Memory B cell (primary cell): Measurements from ENCODE around the gene SP3.

Experiments
- ATAC-seq: fragments of 150-1000 bp; cut with Tn5 transposase; 2 replicates; pipeline ENCODE4 v1.10.0; 2021; ENCODE audit warnings: low read depth, mild to moderate bottlenecking, moderate library complexity
- DNase-seq, 2 donors: peaks; one replicate each; pipeline ENCODE4 v3.0.0; 2022; ENCODE audit warnings: low spot score in 2 of 2
- H3K27ac Mint-ChIP-seq: one replicate; pipeline ENCODE4 v1.8.0; 2022; ENCODE audit warnings: mild to moderate bottlenecking, moderate library complexity, mixed read lengths
- H3K27me3 Mint-ChIP-seq: one replicate; pipeline ENCODE4 v1.8.0; 2022; ENCODE audit warnings: mixed read lengths
- H3K36me3 Mint-ChIP-seq: one replicate; pipeline ENCODE4 v1.8.0; 2022; ENCODE audit warnings: mild to moderate bottlenecking, mixed read lengths
- H3K4me1 Mint-ChIP-seq: one replicate; pipeline ENCODE4 v1.8.0; 2022; ENCODE audit warnings: mixed read lengths
- H3K4me3 Mint-ChIP-seq: one replicate; pipeline ENCODE4 v1.8.0; 2022; ENCODE audit warnings: mild to moderate bottlenecking, moderate library complexity, mixed read lengths
- H3K9me3 Mint-ChIP-seq: one replicate; pipeline ENCODE4 v1.8.0; 2022; ENCODE audit warnings: mixed read lengths

Gene SP3

GRCh38 chr2:174003720-174004695 is 38.8 kb upstream of the SP3 start:
- ATAC-seq (no peak), DNase-seq (no peak)
- no peaks in the 10 kb centered on the region for H3K36me3 Mint-ChIP-seq
- H3K4me3 Mint-ChIP-seq = no peak overlapping the region
- H3K4me1 Mint-ChIP-seq = peaks cover under 1% of the 10 kb centered on the region
- H3K27ac Mint-ChIP-seq = no peak overlapping the region
- H3K9me3 Mint-ChIP-seq = no peaks in the 10 kb centered on the region
- no peaks in the 10 kb centered on the region for H3K27me3 Mint-ChIP-seq

- no peak for ATAC-seq
- no peak overlapping the region for H3K27ac Mint-ChIP-seq
- H3K9me3 Mint-ChIP-seq = no peaks in the 10 kb centered on the region
- no peaks in the 10 kb centered on the region for H3K36me3 Mint-ChIP-seq
- H3K4me1 Mint-ChIP-seq = peaks cover 9% of the 10 kb centered on the region
- no peaks in the 10 kb centered on the region for H3K27me3 Mint-ChIP-seq
- H3K4me3 Mint-ChIP-seq = no peak overlapping the region
- no peak for DNase-seq
These were observed 37.5 kb upstream of the SP3 start for GRCh38 chr2:174002679-174003078.

GRCh38 chr2:174001107-174001506 is 35.9 kb upstream of the SP3 start:
- H3K36me3 Mint-ChIP-seq = no peaks in the 10 kb centered on the region
- DNase-seq = no peak
- H3K27ac Mint-ChIP-seq = no peak overlapping the region
- ATAC-seq = no peak
- no peaks in the 10 kb centered on the region for H3K27me3 Mint-ChIP-seq
- H3K4me1 Mint-ChIP-seq = peaks cover 14% of the 10 kb centered on the region
- no peaks in the 10 kb centered on the region for H3K9me3 Mint-ChIP-seq
- no peak overlapping the region for H3K4me3 Mint-ChIP-seq

- H3K27me3 Mint-ChIP-seq = no peaks in the 10 kb centered on the region
- H3K27ac Mint-ChIP-seq = no peak overlapping the region
- peaks cover 14% of the 10 kb centered on the region for H3K4me1 Mint-ChIP-seq
- no peak overlapping the region for H3K4me3 Mint-ChIP-seq
- H3K9me3 Mint-ChIP-seq = no peaks in the 10 kb centered on the region
- no peaks in the 10 kb centered on the region for H3K36me3 Mint-ChIP-seq
- DNase-seq (no peak), ATAC-seq (no peak)
These were observed 34.6 kb upstream of the SP3 start for GRCh38 chr2:173999724-174000123.

- Mint-ChIP-seq H3K4me3 (no peak overlapping the region), H3K27ac (no peak overlapping the region), H3K9me3 (no peaks in the 10 kb centered on the region), H3K4me1 (peaks cover 14% of the 10 kb centered on the region), H3K36me3 (no peaks in the 10 kb centered on the region), H3K27me3 (no peaks in the 10 kb centered on the region)
- ATAC-seq = no peak
- no peak for DNase-seq
These were observed 34.1 kb upstream of the SP3 start for GRCh38 chr2:173999272-173999671.

GRCh38 chr2:173998386-173998785 is 33.2 kb upstream of the SP3 start:
- H3K36me3 Mint-ChIP-seq = no peaks in the 10 kb centered on the region
- no peak overlapping the region for H3K4me3 Mint-ChIP-seq
- H3K9me3 Mint-ChIP-seq = no peaks in the 10 kb centered on the region
- H3K27ac Mint-ChIP-seq = peak overlapping the region; percentile 45
- ATAC-seq (no peak), DNase-seq (no peak)
- H3K27me3 Mint-ChIP-seq = no peaks in the 10 kb centered on the region
- H3K4me1 Mint-ChIP-seq = peaks cover 14% of the 10 kb centered on the region

- Mint-ChIP-seq H3K36me3 (no peaks in the 10 kb centered on the region), H3K27me3 (no peaks in the 10 kb centered on the region), H3K4me3 (no peak overlapping the region), H3K27ac (peak overlapping the region; percentile 45), H3K4me1 (peaks cover 14% of the 10 kb centered on the region), H3K9me3 (no peaks in the 10 kb centered on the region)
- DNase-seq (no peak), ATAC-seq (no peak)
These were observed 32.6 kb upstream of the SP3 start for GRCh38 chr2:173997753-173998152.

GRCh38 chr2:173997269-173997668 is 32.1 kb upstream of the SP3 start:
- Mint-ChIP-seq H3K9me3 (no peaks in the 10 kb centered on the region), H3K4me1 (peaks cover 14% of the 10 kb centered on the region), H3K36me3 (no peaks in the 10 kb centered on the region), H3K27ac (no peak overlapping the region), H3K4me3 (no peak overlapping the region), H3K27me3 (no peaks in the 10 kb centered on the region)
- peak; percentile 48 to 73 for DNase-seq
- peak; percentile 100 for ATAC-seq

- no peak for ATAC-seq
- Mint-ChIP-seq H3K4me1 (peaks cover 16% of the 10 kb centered on the region), H3K27me3 (no peaks in the 10 kb centered on the region), H3K36me3 (no peaks in the 10 kb centered on the region), H3K27ac (peak overlapping the region; percentile 49), H3K9me3 (no peaks in the 10 kb centered on the region), H3K4me3 (no peak overlapping the region)
- DNase-seq = no peak
These were observed 31.6 kb upstream of the SP3 start for GRCh38 chr2:173996766-173997165.

- H3K36me3 Mint-ChIP-seq = no peaks in the 10 kb centered on the region
- H3K4me3 Mint-ChIP-seq = no peak overlapping the region
- H3K27ac Mint-ChIP-seq = no peak overlapping the region
- peaks cover 38% of the 10 kb centered on the region for H3K4me1 Mint-ChIP-seq
- no peaks in the 10 kb centered on the region for H3K27me3 Mint-ChIP-seq
- H3K9me3 Mint-ChIP-seq = no peaks in the 10 kb centered on the region
- DNase-seq (no peak), ATAC-seq (no peak)
These were observed 28.3 kb upstream of the SP3 start for GRCh38 chr2:173993459-173993858.

- DNase-seq = no peak
- Mint-ChIP-seq H3K4me3 (peak overlapping the region; percentile 70), H3K36me3 (no peaks in the 10 kb centered on the region), H3K4me1 (peaks cover 29% of the 10 kb centered on the region), H3K27me3 (no peaks in the 10 kb centered on the region), H3K9me3 (no peaks in the 10 kb centered on the region), H3K27ac (peak overlapping the region; percentile 92)
- no peak for ATAC-seq
These were observed 26.8 kb upstream of the SP3 start for GRCh38 chr2:173991856-173992588.

- DNase-seq = peak; percentile 24 to 43
- Mint-ChIP-seq H3K4me1 (peaks cover 27% of the 10 kb centered on the region), H3K4me3 (peak overlapping the region; percentile 70), H3K27me3 (no peaks in the 10 kb centered on the region), H3K36me3 (no peaks in the 10 kb centered on the region), H3K9me3 (no peaks in the 10 kb centered on the region), H3K27ac (peak overlapping the region; percentile 92)
- ATAC-seq = peak; percentile 96
These were observed 26.0 kb upstream of the SP3 start for GRCh38 chr2:173990970-173991819.

- H3K27ac Mint-ChIP-seq = peak overlapping the region; percentile 92
- H3K4me1 Mint-ChIP-seq = peaks cover 29% of the 10 kb centered on the region
- H3K27me3 Mint-ChIP-seq = no peaks in the 10 kb centered on the region
- H3K36me3 Mint-ChIP-seq = no peaks in the 10 kb centered on the region
- H3K9me3 Mint-ChIP-seq = no peaks in the 10 kb centered on the region
- DNase-seq (no peak), ATAC-seq (no peak)
- no peak overlapping the region for H3K4me3 Mint-ChIP-seq
These were observed 25.1 kb upstream of the SP3 start for GRCh38 chr2:173990245-173990644.

- no peak overlapping the region for H3K4me3 Mint-ChIP-seq
- H3K4me1 Mint-ChIP-seq = peaks cover 29% of the 10 kb centered on the region
- no peaks in the 10 kb centered on the region for H3K36me3 Mint-ChIP-seq
- ATAC-seq = no peak
- H3K9me3 Mint-ChIP-seq = no peaks in the 10 kb centered on the region
- no peak for DNase-seq
- H3K27me3 Mint-ChIP-seq = no peaks in the 10 kb centered on the region
- peak overlapping the region; percentile 50 for H3K27ac Mint-ChIP-seq
These were observed 24.7 kb upstream of the SP3 start for GRCh38 chr2:173989884-173990215.
